H9 (cell line): ENCODE data around the gene RPA1. TPM values are rescaled to one million over a fixed set of nuclear protein-coding genes. Genes with fewer than 3 reads are reported as not detected.

Experiments
- DNase-seq: peaks from one replicate; pipeline ENCODE4 v3.0.0-alpha.2; 2017
- H2AFZ ChIP-seq: one replicate; pipeline ENCODE4 v1.6.1; 2013; ENCODE audit warnings: mild to moderate bottlenecking, low read length, control low read depth, moderate library complexity
- H2AK5ac ChIP-seq: 2 replicates; pipeline ENCODE4 v1.6.1; 2013; ENCODE audit warnings: low read length, control low read depth, mixed read lengths; ENCODE audit not compliant: insufficient read length
- H2BK120ac ChIP-seq: one replicate; pipeline ENCODE4 v1.6.1; 2013; ENCODE audit warnings: low read depth, mild to moderate bottlenecking, low read length, control low read depth, inconsistent platforms; ENCODE audit not compliant: poor library complexity, severe bottlenecking
- H2BK12ac ChIP-seq: 2 replicates; pipeline ENCODE4 v1.6.1; 2013; ENCODE audit warnings: low read length, control low read depth, mixed read lengths, low read depth; ENCODE audit not compliant: insufficient read length
- H2BK15ac ChIP-seq: 2 replicates; pipeline ENCODE4 v1.6.1; 2013; ENCODE audit warnings: low read depth, low read length, control low read depth
- H2BK20ac ChIP-seq: one replicate; pipeline ENCODE4 v1.6.1; 2013; ENCODE audit warnings: low read depth, mild to moderate bottlenecking, low read length, control low read depth, inconsistent platforms; ENCODE audit not compliant: poor library complexity, severe bottlenecking
- H2BK5ac ChIP-seq: 2 replicates; pipeline ENCODE4 v1.6.1; 2013; ENCODE audit warnings: low read length, control low read depth, mixed read lengths; ENCODE audit not compliant: insufficient read length
- H3K14ac ChIP-seq: 2 replicates; pipeline ENCODE4 v1.6.1; 2013; ENCODE audit warnings: low read length, control low read depth; ENCODE audit not compliant: insufficient read depth
- H3K18ac ChIP-seq: 2 replicates; pipeline ENCODE4 v1.6.1; 2013; ENCODE audit warnings: low read depth, mild to moderate bottlenecking, mixed read lengths, low read length, control low read depth; ENCODE audit not compliant: insufficient read length
- H3K23ac ChIP-seq: 2 replicates; pipeline ENCODE4 v1.6.1; 2013; ENCODE audit warnings: low read length, control low read depth, mixed read lengths, low read depth; ENCODE audit not compliant: insufficient read length
- H3K23me2 ChIP-seq: 2 replicates; pipeline ENCODE4 v1.6.1; 2013; ENCODE audit warnings: low read depth, mild to moderate bottlenecking, mixed read lengths, low read length, control low read depth; ENCODE audit not compliant: insufficient read length, poor library complexity, severe bottlenecking
- H3K27ac ChIP-seq: 2 replicates; pipeline ENCODE4 v1.5.1; 2013; ENCODE audit warnings: low read length, control low read depth, mixed read lengths, low read depth; ENCODE audit not compliant: insufficient read length
- H3K27me3 ChIP-seq: 2 replicates; pipeline ENCODE4 v1.6.1; 2013; ENCODE audit warnings: low read length, control low read depth, inconsistent platforms; ENCODE audit not compliant: insufficient read depth
- H3K4ac ChIP-seq: 2 replicates; pipeline ENCODE4 v1.6.1; 2013; ENCODE audit warnings: low read depth, mild to moderate bottlenecking, control low read depth, inconsistent platforms, low read length, moderate library complexity
- H3K4me1 ChIP-seq: 2 replicates; pipeline ENCODE4 v1.6.1; 2013; ENCODE audit warnings: low read length, control low read depth, inconsistent platforms; ENCODE audit not compliant: insufficient read depth
- H3K4me2 ChIP-seq: 2 replicates; pipeline ENCODE4 v1.6.1; 2013; ENCODE audit warnings: low read length, control low read depth, mixed read lengths; ENCODE audit not compliant: insufficient read length, insufficient read depth
- H3K56ac ChIP-seq: 2 replicates; pipeline ENCODE4 v1.6.1; 2013; ENCODE audit warnings: low read depth, mild to moderate bottlenecking, mixed read lengths, low read length, control low read depth; ENCODE audit not compliant: insufficient read length
- H3K79me1 ChIP-seq: 2 replicates; pipeline ENCODE4 v1.6.1; 2013; ENCODE audit warnings: low read depth, mild to moderate bottlenecking, moderate library complexity, low read length, control low read depth, inconsistent platforms; ENCODE audit not compliant: insufficient read depth, poor library complexity, severe bottlenecking
- H3K79me2 ChIP-seq: 2 replicates; pipeline ENCODE4 v1.6.1; 2013; ENCODE audit warnings: low read length, control low read depth, inconsistent platforms; ENCODE audit not compliant: insufficient read depth
- H3K9ac ChIP-seq: 2 replicates; pipeline ENCODE4 v1.6.1; 2013; ENCODE audit warnings: low read length, control low read depth, mixed read lengths; ENCODE audit not compliant: insufficient read length; ENCODE audit errors: extremely low read depth
- H3K9me3 ChIP-seq: one replicate; pipeline ENCODE4 v1.6.1; 2013; ENCODE audit warnings: low read depth, low read length, inconsistent platforms; ENCODE audit not compliant: control insufficient read depth
- H3T11ph ChIP-seq: one replicate; pipeline ENCODE4 v1.6.1; 2013; ENCODE audit warnings: mild to moderate bottlenecking, low read length, control low read depth, inconsistent platforms
- H4K20me1 ChIP-seq: one replicate; pipeline ENCODE4 v1.6.1; 2013; ENCODE audit not compliant: control insufficient read depth, insufficient read length, insufficient read depth
- H4K5ac ChIP-seq: 2 replicates; pipeline ENCODE4 v1.6.1; 2013; ENCODE audit warnings: low read depth, mild to moderate bottlenecking, mixed read lengths, low read length, control low read depth; ENCODE audit not compliant: insufficient read length
- H4K8ac ChIP-seq: replicated peaks from 2 replicates; pipeline ENCODE4 v1.6.1; 2013; ENCODE audit warnings: low read length, control low read depth, mixed read lengths, low read depth; ENCODE audit not compliant: insufficient read length
- H4K91ac ChIP-seq: 2 replicates; pipeline ENCODE4 v1.6.1; 2013; ENCODE audit warnings: low read depth, mild to moderate bottlenecking, moderate library complexity, mixed read lengths, low read length, control low read depth; ENCODE audit not compliant: insufficient read length
- H3K27ac Mint-ChIP-seq, 3 experiments: 2 replicates in 2 of 3; 3 replicates in 1 of 3; pipeline ENCODE4 v1.8.0; 2020 to 2021; ENCODE audit warnings: mixed read lengths in 3 of 3, mild to moderate bottlenecking in 1 of 3, moderate library complexity in 1 of 3
- H3K27me3 Mint-ChIP-seq: 2 replicates; pipeline ENCODE4 v1.8.0; 2021; ENCODE audit warnings: low read depth, mild to moderate bottlenecking, moderate library complexity, mixed read lengths
- H3K36me3 Mint-ChIP-seq, 3 experiments: 2 replicates in 2 of 3; 3 replicates in 1 of 3; pipeline ENCODE4 v1.8.0; 2020 to 2021; ENCODE audit warnings: low read depth in 3 of 3, mixed read lengths in 3 of 3; ENCODE audit not compliant: insufficient read depth in 1 of 3
- H3K4me1 Mint-ChIP-seq, 2 experiments: 2 replicates each; pipeline ENCODE4 v1.8.0; 2020; ENCODE audit warnings: mixed read lengths in 2 of 2
- H3K4me3 Mint-ChIP-seq, 2 experiments: 2 replicates in 1 of 2; 3 replicates in 1 of 2; pipeline ENCODE4 v1.8.0; 2020 to 2021; ENCODE audit warnings: mild to moderate bottlenecking in 2 of 2, mixed read lengths in 2 of 2, moderate library complexity in 1 of 2
- H3K9me3 Mint-ChIP-seq, 2 experiments: 2 replicates in 1 of 2; 3 replicates in 1 of 2; pipeline ENCODE4 v1.8.0; 2020; ENCODE audit warnings: mild to moderate bottlenecking in 2 of 2, mixed read lengths in 2 of 2, moderate library complexity in 1 of 2
- WGBS: extraction: QIAGEN DNeasy Blood & Tissue Kit; methylation state at CpG from one replicate; pipeline ENCODE4 v1.1.7; 2013; ENCODE audit warnings: missing lambda C conversion rate, low lambda C conversion rate, mixed read lengths; ENCODE audit not compliant: insufficient read length; ENCODE audit errors: extremely low coverage; 5-methylcytosine and 5-hydroxymethylcytosine counted together
- total RNA-seq: library from RNA; stranded (reverse); gene quantifications from 2 replicates; pipeline ENCODE4 v1.2.1, GENCODE V29; 2021
- TF ChIP-seq, protein P1 (sequence below): fragments of 200-600 bp; sonication (generic); conservative IDR thresholded peaks from 3 replicates; pipeline ENCODE4 v1.8.0; 2021; ENCODE audit warnings: antibody characterized with exemption, mild to moderate bottlenecking

Gene RPA1
- total RNA-seq, 1 experiment from 2014 or later = 215 TPM

DNA sequence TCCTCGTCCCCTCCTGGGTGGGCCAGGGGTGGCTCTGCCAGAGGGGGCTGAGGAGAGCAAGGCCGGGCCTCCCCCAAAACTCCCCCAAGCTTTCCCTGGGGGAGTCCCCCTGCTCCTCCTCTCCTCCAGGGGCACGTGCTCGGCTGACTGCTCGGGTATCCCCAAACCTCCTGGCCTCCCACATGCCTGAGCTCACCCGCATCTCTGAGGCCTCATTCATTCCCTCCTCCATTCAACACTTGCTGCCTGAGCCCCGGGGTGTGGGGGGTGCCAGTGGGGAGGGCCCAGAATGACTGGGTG, 112.2 kb downstream of the RPA1 start:
- Histone ChIP-seq H3K23ac (no peak overlapping the region), H2BK20ac (no peak overlapping the region), H3K79me2 (no peaks in the 10 kb centered on the region), H3K18ac (no peak overlapping the region), H2AFZ (no peak overlapping the region), H3K14ac (no peak overlapping the region), H4K20me1 (no peaks in the 10 kb centered on the region), H3K27ac (no peak overlapping the region), H2AK5ac (no peak overlapping the region), H2BK12ac (no peak overlapping the region), H2BK120ac (no peak overlapping the region), H3K4me2 (no peak overlapping the region), H3K79me1 (no peaks in the 10 kb centered on the region), H2BK5ac (no peak overlapping the region), H3K23me2 (peaks cover 3% of the 10 kb centered on the region), H4K91ac (no peak overlapping the region), H3K9me3 (no peaks in the 10 kb centered on the region), H3K9ac (no peak overlapping the region), H4K5ac (no peak overlapping the region), H2BK15ac (no peak overlapping the region), H3K4me1 (no peaks in the 10 kb centered on the region), H3K4ac (no peak overlapping the region), H3K56ac (no peak overlapping the region), H4K8ac (no peak overlapping the region), H3K27me3 (no peaks in the 10 kb centered on the region), H3T11ph (no peak overlapping the region)
- peaks cover 14% of the 10 kb centered on the region for H3K27me3 Mint-ChIP-seq
- WGBS = no CpG with 5 or more reads among the region's 7 CpGs
- H3K4me3 Mint-ChIP-seq = no peak overlapping the region
- H3K9me3 Mint-ChIP-seq = no peaks in the 10 kb centered on the region; a peak in 1 of 5 replicates
- H3K36me3 Mint-ChIP-seq = no peaks in the 10 kb centered on the region
- H3K4me1 Mint-ChIP-seq = peaks cover 0 to 9% of the 10 kb centered on the region in 2 experiments; a peak in 2 of 4 replicates
- no peak for DNase-seq
- H3K27ac Mint-ChIP-seq = no peak overlapping the region
- TF ChIP-seq, protein P1, sequence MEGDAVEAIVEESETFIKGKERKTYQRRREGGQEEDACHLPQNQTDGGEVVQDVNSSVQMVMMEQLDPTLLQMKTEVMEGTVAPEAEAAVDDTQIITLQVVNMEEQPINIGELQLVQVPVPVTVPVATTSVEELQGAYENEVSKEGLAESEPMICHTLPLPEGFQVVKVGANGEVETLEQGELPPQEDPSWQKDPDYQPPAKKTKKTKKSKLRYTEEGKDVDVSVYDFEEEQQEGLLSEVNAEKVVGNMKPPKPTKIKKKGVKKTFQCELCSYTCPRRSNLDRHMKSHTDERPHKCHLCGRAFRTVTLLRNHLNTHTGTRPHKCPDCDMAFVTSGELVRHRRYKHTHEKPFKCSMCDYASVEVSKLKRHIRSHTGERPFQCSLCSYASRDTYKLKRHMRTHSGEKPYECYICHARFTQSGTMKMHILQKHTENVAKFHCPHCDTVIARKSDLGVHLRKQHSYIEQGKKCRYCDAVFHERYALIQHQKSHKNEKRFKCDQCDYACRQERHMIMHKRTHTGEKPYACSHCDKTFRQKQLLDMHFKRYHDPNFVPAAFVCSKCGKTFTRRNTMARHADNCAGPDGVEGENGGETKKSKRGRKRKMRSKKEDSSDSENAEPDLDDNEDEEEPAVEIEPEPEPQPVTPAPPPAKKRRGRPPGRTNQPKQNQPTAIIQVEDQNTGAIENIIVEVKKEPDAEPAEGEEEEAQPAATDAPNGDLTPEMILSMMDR = no peak
